KMS-11 (cell line): ENCODE measurements around the gene RCBTB2.

Experiments used
- H2AFZ ChIP-seq: fragments of 200-600 bp; sonication (generic); 2 replicates; pipeline ENCODE4 v1.6.1; 2016; ENCODE audit warnings: antibody characterized with exemption, mixed run types, low read depth
- H3K27ac ChIP-seq: fragments of 200-600 bp; sonication (generic); 2 replicates; pipeline ENCODE4 v1.6.1; 2016; ENCODE audit warnings: mild to moderate bottlenecking, mixed run types
- H3K27me3 ChIP-seq: fragments of 200-600 bp; sonication (generic); 2 replicates; pipeline ENCODE4 v1.6.1; 2017; ENCODE audit warnings: mild to moderate bottlenecking, low read depth, mixed run types, moderate library complexity; ENCODE audit not compliant: insufficient read depth
- H3K36me3 ChIP-seq: fragments of 200-600 bp; sonication (generic); 2 replicates; pipeline ENCODE4 v1.6.1; 2017; ENCODE audit warnings: mild to moderate bottlenecking, mixed run types; ENCODE audit not compliant: insufficient read depth
- H3K4me1 ChIP-seq: fragments of 200-600 bp; sonication (generic); 2 replicates; pipeline ENCODE4 v1.6.1; 2016; ENCODE audit warnings: mild to moderate bottlenecking, low read depth, mixed run types; ENCODE audit not compliant: poor library complexity, severe bottlenecking
- H3K4me2 ChIP-seq: fragments of 200-600 bp; sonication (generic); 2 replicates; pipeline ENCODE4 v1.7.0; 2016; ENCODE audit warnings: mild to moderate bottlenecking, mixed run types
- H3K4me3 ChIP-seq: fragments of 200-600 bp; sonication (generic); IDR thresholded peaks from 2 replicates; pipeline ENCODE4 v1.6.1; 2017; ENCODE audit warnings: low read depth, low read length, mixed read lengths; ENCODE audit not compliant: insufficient read depth
- H3K79me2 ChIP-seq: fragments of 200-600 bp; sonication (generic); 2 replicates; pipeline ENCODE4 v1.6.1; 2016; ENCODE audit warnings: low read depth, mixed run types; ENCODE audit not compliant: insufficient read depth
- H3K9ac ChIP-seq: fragments of 200-600 bp; sonication (generic); 2 replicates; pipeline ENCODE4 v1.6.1; 2016; ENCODE audit warnings: mild to moderate bottlenecking, mixed run types
- H4K20me1 ChIP-seq: fragments of 200-600 bp; sonication (generic); 2 replicates; pipeline ENCODE4 v1.6.1; 2016; ENCODE audit warnings: mild to moderate bottlenecking, mixed run types; ENCODE audit not compliant: insufficient read depth
- CTCF ChIP-seq: fragments of 200-600 bp; sonication (generic); conservative IDR thresholded peaks from 2 replicates; pipeline ENCODE4 v1.6.1; 2017; ENCODE audit warnings: low read depth, mild to moderate bottlenecking, antibody characterized with exemption, low read length, moderate library complexity, mixed read lengths

The RCBTB2 gene

DNA sequence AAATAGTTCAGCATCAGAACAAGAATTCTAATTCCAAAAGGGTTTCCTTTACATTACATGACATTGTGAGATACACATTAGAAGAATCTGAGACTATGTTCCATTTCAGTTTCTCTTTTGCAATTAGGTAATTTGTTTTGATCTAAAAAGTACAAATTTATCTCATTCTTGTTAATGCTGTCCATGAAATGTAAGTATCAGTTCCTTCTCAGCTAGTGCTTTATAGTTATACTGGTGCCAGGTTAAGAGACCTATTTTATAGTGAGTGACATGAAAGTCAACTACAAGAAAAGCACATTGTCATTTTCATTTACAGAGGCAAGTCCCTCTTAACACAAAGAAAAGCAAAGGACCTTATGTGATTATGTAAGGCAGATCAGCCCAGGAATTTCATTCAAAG, 43.9 kb downstream of the RCBTB2 start:
- Histone ChIP-seq H3K4me3 (no peak overlapping the region), H3K4me2 (no peak overlapping the region), H3K79me2 (no peaks in the 10 kb centered on the region), H3K27ac (no peak overlapping the region), H4K20me1 (no peaks in the 10 kb centered on the region), H2AFZ (no peak overlapping the region), H3K4me1 (no peaks in the 10 kb centered on the region), H3K36me3 (no peaks in the 10 kb centered on the region), H3K27me3 (no peaks in the 10 kb centered on the region), H3K9ac (no peak overlapping the region)
- no peak for TF ChIP-seq CTCF

DNA sequence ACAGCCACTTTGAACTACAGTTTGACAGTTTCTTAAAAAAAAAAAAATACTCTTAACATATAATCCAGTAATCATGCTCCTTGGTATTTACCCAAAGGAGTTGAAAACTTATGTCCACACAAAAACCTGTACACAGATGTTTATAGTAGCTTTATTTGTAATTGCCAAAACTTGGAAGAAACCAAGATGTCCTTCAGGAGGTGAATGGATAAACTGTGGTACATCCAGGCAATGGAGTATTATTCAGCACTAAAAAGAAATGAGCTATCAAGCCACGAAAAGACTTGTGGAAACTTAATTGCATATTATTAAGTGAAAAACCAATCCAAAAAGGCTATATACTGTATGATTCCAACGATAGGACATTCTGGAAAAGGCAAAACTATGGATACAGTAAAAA, 44.9 kb downstream of the RCBTB2 start:
- Histone ChIP-seq H3K4me2 (no peak overlapping the region), H3K27ac (no peak overlapping the region), H3K4me3 (no peak overlapping the region), H3K36me3 (no peaks in the 10 kb centered on the region), H2AFZ (no peak overlapping the region), H3K4me1 (no peaks in the 10 kb centered on the region), H3K9ac (no peak overlapping the region), H3K79me2 (no peaks in the 10 kb centered on the region), H4K20me1 (no peaks in the 10 kb centered on the region), H3K27me3 (no peaks in the 10 kb centered on the region)
- TF ChIP-seq CTCF = no peak

DNA sequence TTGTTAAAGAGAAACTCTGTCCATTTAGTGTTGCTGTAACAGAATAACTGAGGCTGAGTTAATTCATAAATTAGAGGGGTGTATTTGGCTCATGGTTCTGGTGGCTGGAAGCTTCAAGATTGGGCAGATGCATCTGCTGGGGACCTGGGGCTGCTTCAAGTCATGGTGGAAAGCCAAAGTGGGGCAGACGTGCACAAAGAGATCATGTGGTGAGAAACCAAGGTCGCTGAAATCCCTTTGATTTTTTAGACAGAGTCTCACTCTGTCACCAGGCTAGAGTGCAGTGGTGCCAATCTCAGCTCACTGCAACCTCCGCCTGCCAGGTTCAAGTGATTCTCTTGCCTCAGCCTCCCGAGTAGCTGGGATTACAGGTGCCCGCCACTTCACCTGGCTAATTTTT, 46.0 kb downstream of the RCBTB2 start:
- H3K36me3 ChIP-seq = no peaks in the 10 kb centered on the region
- H3K4me3 ChIP-seq = no peak overlapping the region
- H3K27me3 ChIP-seq = no peaks in the 10 kb centered on the region
- no peaks in the 10 kb centered on the region for H3K4me1 ChIP-seq
- no peaks in the 10 kb centered on the region for H3K79me2 ChIP-seq
- no peaks in the 10 kb centered on the region for H4K20me1 ChIP-seq
- H2AFZ ChIP-seq = no peak overlapping the region
- no peak overlapping the region for H3K4me2 ChIP-seq
- no peak for TF ChIP-seq CTCF
- no peak overlapping the region for H3K9ac ChIP-seq
- no peak overlapping the region for H3K27ac ChIP-seq

DNA sequence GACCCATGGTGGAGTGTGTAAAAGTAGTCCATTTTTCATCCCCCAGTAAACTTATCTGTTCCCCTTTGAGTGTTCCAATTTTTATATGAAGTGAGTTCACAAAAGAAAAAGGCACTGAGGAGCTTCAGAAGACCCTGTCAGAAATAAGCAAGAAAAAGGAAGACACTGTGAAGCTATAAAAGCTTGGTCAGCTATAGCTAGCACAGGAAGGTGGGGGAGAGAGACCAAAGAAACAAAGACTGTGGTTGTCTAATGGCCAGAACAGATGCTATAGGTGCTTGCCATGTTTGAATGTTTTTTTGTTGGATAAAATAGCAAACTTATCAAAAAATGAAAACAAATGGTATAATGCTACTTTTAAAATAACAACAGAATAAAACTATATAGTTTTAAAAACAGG, 46.5 kb downstream of the RCBTB2 start:
- Histone ChIP-seq H3K36me3 (no peaks in the 10 kb centered on the region), H2AFZ (no peak overlapping the region), H3K79me2 (no peaks in the 10 kb centered on the region), H3K4me2 (no peak overlapping the region), H3K4me3 (no peak overlapping the region), H3K4me1 (no peaks in the 10 kb centered on the region), H3K9ac (no peak overlapping the region), H3K27me3 (no peaks in the 10 kb centered on the region), H4K20me1 (no peaks in the 10 kb centered on the region), H3K27ac (no peak overlapping the region)
- no peak for TF ChIP-seq CTCF

DNA sequence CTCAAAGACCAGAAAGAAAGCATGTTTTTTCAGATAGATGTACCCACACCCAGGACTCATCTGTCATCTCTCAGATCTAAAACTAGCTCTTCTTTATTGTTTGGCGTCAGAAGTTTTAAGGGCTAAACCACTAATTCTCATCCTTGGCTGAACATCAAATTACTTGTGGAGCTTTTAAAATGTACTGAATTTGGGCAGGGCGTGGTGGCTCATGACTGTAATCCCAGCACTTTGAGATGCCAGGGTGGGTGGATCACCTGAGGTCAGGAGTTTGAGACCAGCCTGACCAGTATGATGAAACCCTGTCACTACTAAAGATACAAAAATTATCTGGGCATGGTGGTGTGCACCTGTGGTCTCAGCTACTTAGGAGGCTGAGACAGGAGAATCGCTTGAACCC, 47.4 kb downstream of the RCBTB2 start:
- Histone ChIP-seq H3K4me1 (no peaks in the 10 kb centered on the region), H3K36me3 (no peaks in the 10 kb centered on the region), H3K79me2 (no peaks in the 10 kb centered on the region), H3K27ac (no peak overlapping the region), H3K4me3 (no peak overlapping the region), H3K9ac (no peak overlapping the region), H3K27me3 (no peaks in the 10 kb centered on the region), H2AFZ (no peak overlapping the region), H4K20me1 (no peaks in the 10 kb centered on the region), H3K4me2 (no peak overlapping the region)
- TF ChIP-seq CTCF = no peak
